Stimulated activated CD8-positive, alpha-beta memory T cell treated with anti-CD3 and anti-CD28 coated beads, Interleukin-7, amount 100 ng/mL, for 4 hours (primary cell): ENCODE results near the gene NR1I2.

Experiments used
- DNase-seq, 2 donors: peaks; one replicate each; pipeline ENCODE4 v3.0.0-alpha.2; 2020; ENCODE audit warnings: low read depth in 2 of 2

Gene NR1I2

GRCh38 chr3:119819806-119820205 is 37.9 kb downstream of the NR1I2 start:
- DNase-seq = no peak

- no peak for DNase-seq
These were observed 43.9 kb downstream of the NR1I2 start for GRCh38 chr3:119825820-119826219.

- DNase-seq = no peak
These were observed 45.1 kb downstream of the NR1I2 start for GRCh38 chr3:119826711-119827608.

GRCh38 chr3:119829420-119829819 is 47.5 kb downstream of the NR1I2 start:
- no peak for DNase-seq

- DNase-seq = no peak
These were observed 49.1 kb downstream of the NR1I2 start for GRCh38 chr3:119831022-119831421.

- DNase-seq = no peak
These were observed 50.1 kb downstream of the NR1I2 start for GRCh38 chr3:119831941-119832371.

GRCh38 chr3:119834754-119835370 is 53.0 kb downstream of the NR1I2 start:
- DNase-seq = no peak

- no peak for DNase-seq
These were observed 53.7 kb downstream of the NR1I2 start for GRCh38 chr3:119835556-119835955.

GRCh38 chr3:119841808-119842471 is 60.0 kb downstream of the NR1I2 start:
- DNase-seq = no peak

- no peak for DNase-seq
These were observed 67.2 kb downstream of the NR1I2 start for GRCh38 chr3:119849126-119849525.

- no peak for DNase-seq
These were observed 74.8 kb downstream of the NR1I2 start for GRCh38 chr3:119856695-119857094.

- no peak for DNase-seq
These were observed 77.1 kb downstream of the NR1I2 start for GRCh38 chr3:119858957-119859356.

- DNase-seq = no peak
These were observed 77.8 kb downstream of the NR1I2 start for GRCh38 chr3:119859728-119860127.

GRCh38 chr3:119861681-119862080 is 79.8 kb downstream of the NR1I2 start:
- DNase-seq = no peak

- no peak for DNase-seq
These were observed 80.7 kb downstream of the NR1I2 start for GRCh38 chr3:119862616-119863015.

GRCh38 chr3:119864476-119864875 is 82.6 kb downstream of the NR1I2 start:
- no peak for DNase-seq
